MM.1S (cell line): Measurements from ENCODE around the gene SLC31A2.

ENCODE experiments used
- DNase-seq: peaks from one replicate; pipeline ENCODE4 v3.0.0-alpha.2; 2015
- H2AFZ ChIP-seq: fragments of 300-600 bp; sonication (generic); 2 replicates; pipeline ENCODE4 v1.6.0; 2016; ENCODE audit warnings: antibody characterized with exemption, low read length
- H3F3A ChIP-seq: fragments of 300-600 bp; sonication (generic); 2 replicates; pipeline ENCODE4 v1.6.1; 2016; ENCODE audit warnings: mild to moderate bottlenecking, antibody characterized with exemption, low read length, moderate library complexity, mixed read lengths; ENCODE audit not compliant: insufficient read depth
- H3K27ac ChIP-seq: fragments of 300-600 bp; sonication (generic); 2 replicates; pipeline ENCODE4 v1.5.1; 2016; ENCODE audit warnings: mild to moderate bottlenecking, low read length
- H3K27me3 ChIP-seq: fragments of 300-600 bp; sonication (generic); replicated peaks from 2 replicates; pipeline ENCODE4 v1.6.0; 2016; ENCODE audit warnings: low read length; ENCODE audit not compliant: insufficient read depth
- H3K36me3 ChIP-seq: fragments of 300-600 bp; sonication (generic); replicated peaks from 2 replicates; pipeline ENCODE4 v1.6.1; 2016; ENCODE audit warnings: mild to moderate bottlenecking, low read length, mixed read lengths; ENCODE audit not compliant: insufficient read depth
- H3K4me1 ChIP-seq: fragments of 300-600 bp; sonication (generic); 2 replicates; pipeline ENCODE4 v1.6.1; 2016; ENCODE audit warnings: low read length, mixed read lengths
- H3K4me2 ChIP-seq: fragments of 300-600 bp; sonication (generic); 2 replicates; pipeline ENCODE4 v1.6.0; 2016; ENCODE audit warnings: low read depth, low read length
- H3K4me3 ChIP-seq: fragments of 300-600 bp; sonication (generic); 2 replicates; pipeline ENCODE4 v1.5.1; 2016; ENCODE audit warnings: low read length, mixed read lengths
- H3K79me2 ChIP-seq: fragments of 300-600 bp; sonication (generic); 2 replicates; pipeline ENCODE4 v1.6.1; 2016; ENCODE audit warnings: mixed run types, low read length, mixed read lengths
- H3K9ac ChIP-seq: fragments of 300-600 bp; sonication (generic); 2 replicates; pipeline ENCODE4 v1.6.1; 2016; ENCODE audit warnings: low read length, mixed read lengths
- H3K9me2 ChIP-seq: fragments of 300-600 bp; sonication (generic); replicated peaks from 2 replicates; pipeline ENCODE4 v1.6.1; 2016; ENCODE audit warnings: mild to moderate bottlenecking, low read length, mixed read lengths; ENCODE audit not compliant: insufficient read depth
- H3K9me3 ChIP-seq: fragments of 300-600 bp; sonication (generic); replicated peaks from 2 replicates; pipeline ENCODE4 v1.6.1; 2016; ENCODE audit warnings: mild to moderate bottlenecking, low read length, mixed read lengths; ENCODE audit not compliant: insufficient read depth
- H4K20me1 ChIP-seq: fragments of 300-600 bp; sonication (generic); 2 replicates; pipeline ENCODE4 v1.6.1; 2016; ENCODE audit warnings: mild to moderate bottlenecking, low read length, moderate library complexity, mixed read lengths; ENCODE audit not compliant: insufficient read depth
- EZH2 ChIP-seq: fragments of 300-600 bp; sonication (generic); optimal IDR thresholded peaks from 2 replicates; pipeline ENCODE3; 2017; ENCODE audit warnings: low read depth, mild to moderate bottlenecking, antibody characterized with exemption, low read length, mixed read lengths
- EZH2phosphoT487 ChIP-seq: fragments of 300-600 bp; sonication (generic); IDR thresholded peaks from 2 replicates; pipeline ENCODE4 v1.6.1; 2018; ENCODE audit warnings: antibody characterized with exemption, low read length
- TF ChIP-seq, protein P1 (sequence below): fragments of 300-600 bp; sonication (generic); IDR thresholded peaks from 2 replicates; pipeline ENCODE4 v1.5.1; 2016; ENCODE audit warnings: antibody characterized with exemption, low read length, mixed read lengths

Gene SLC31A2

DNA sequence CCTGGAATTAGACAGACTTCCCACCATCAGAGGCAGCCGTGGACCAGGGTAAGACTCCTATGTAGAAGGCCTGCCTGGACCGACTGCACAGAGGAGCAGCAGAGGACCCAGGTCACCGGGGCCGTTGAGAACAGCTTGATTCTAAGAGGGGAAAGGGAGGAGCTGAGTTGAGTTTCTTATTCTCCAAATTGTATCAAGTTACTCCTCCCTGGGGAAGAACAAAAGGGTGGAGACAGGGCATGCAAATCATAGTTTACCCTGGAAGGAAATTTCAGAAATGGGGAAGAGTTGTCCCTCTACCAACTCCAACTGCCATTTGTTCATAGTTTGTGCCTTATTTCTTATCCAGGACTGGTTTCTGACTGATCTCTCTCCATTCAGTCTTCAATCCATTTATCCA is 20.9 kb upstream of the SLC31A2 start:
- no peaks in the 10 kb centered on the region for H3K79me2 ChIP-seq
- TF ChIP-seq EZH2 (no peak), EZH2phosphoT487 (no peak)
- TF ChIP-seq, protein P1, sequence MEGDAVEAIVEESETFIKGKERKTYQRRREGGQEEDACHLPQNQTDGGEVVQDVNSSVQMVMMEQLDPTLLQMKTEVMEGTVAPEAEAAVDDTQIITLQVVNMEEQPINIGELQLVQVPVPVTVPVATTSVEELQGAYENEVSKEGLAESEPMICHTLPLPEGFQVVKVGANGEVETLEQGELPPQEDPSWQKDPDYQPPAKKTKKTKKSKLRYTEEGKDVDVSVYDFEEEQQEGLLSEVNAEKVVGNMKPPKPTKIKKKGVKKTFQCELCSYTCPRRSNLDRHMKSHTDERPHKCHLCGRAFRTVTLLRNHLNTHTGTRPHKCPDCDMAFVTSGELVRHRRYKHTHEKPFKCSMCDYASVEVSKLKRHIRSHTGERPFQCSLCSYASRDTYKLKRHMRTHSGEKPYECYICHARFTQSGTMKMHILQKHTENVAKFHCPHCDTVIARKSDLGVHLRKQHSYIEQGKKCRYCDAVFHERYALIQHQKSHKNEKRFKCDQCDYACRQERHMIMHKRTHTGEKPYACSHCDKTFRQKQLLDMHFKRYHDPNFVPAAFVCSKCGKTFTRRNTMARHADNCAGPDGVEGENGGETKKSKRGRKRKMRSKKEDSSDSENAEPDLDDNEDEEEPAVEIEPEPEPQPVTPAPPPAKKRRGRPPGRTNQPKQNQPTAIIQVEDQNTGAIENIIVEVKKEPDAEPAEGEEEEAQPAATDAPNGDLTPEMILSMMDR: no peak
- no peaks in the 10 kb centered on the region for H4K20me1 ChIP-seq
- no peak overlapping the region for H3K4me3 ChIP-seq
- H3K36me3 ChIP-seq: no peaks in the 10 kb centered on the region
- peaks cover 5% of the 10 kb centered on the region; the same call in 1 of the 2 replicates for H3F3A ChIP-seq
- no peaks in the 10 kb centered on the region for H3K9me2 ChIP-seq
- no peak overlapping the region for H2AFZ ChIP-seq
- peaks cover 21% of the 10 kb centered on the region for H3K4me1 ChIP-seq
- no peak overlapping the region for H3K4me2 ChIP-seq
- no peak overlapping the region for H3K9ac ChIP-seq
- no peak for DNase-seq
- H3K27ac ChIP-seq: no peak overlapping the region
- H3K9me3 ChIP-seq: no peaks in the 10 kb centered on the region
- no peaks in the 10 kb centered on the region for H3K27me3 ChIP-seq

- no peaks in the 10 kb centered on the region for H3K27me3 ChIP-seq
- no peak overlapping the region for H2AFZ ChIP-seq
- no peak overlapping the region for H3K9ac ChIP-seq
- DNase-seq: peak; percentile 76
- no peaks in the 10 kb centered on the region for H3K9me3 ChIP-seq
- peaks cover 5% of the 10 kb centered on the region; the same call in 1 of the 2 replicates for H3F3A ChIP-seq
- H4K20me1 ChIP-seq: no peaks in the 10 kb centered on the region
- H3K36me3 ChIP-seq: no peaks in the 10 kb centered on the region
- peaks cover 21% of the 10 kb centered on the region for H3K4me1 ChIP-seq
- no peaks in the 10 kb centered on the region for H3K79me2 ChIP-seq
- H3K27ac ChIP-seq: no peak overlapping the region
- H3K9me2 ChIP-seq: no peaks in the 10 kb centered on the region
- TF ChIP-seq EZH2 (no peak), EZH2phosphoT487 (no peak)
- TF ChIP-seq, protein P1: no peak
- peak overlapping the region; percentile 7; the same call in 1 of the 2 replicates for H3K4me3 ChIP-seq
- peak overlapping the region; percentile 82 for H3K4me2 ChIP-seq
Observed at GRCh38 chr9:113131689-113132151, 19.1 kb upstream of the SLC31A2 start.

- no peaks in the 10 kb centered on the region for H3K27me3 ChIP-seq
- no peaks in the 10 kb centered on the region for H3K9me2 ChIP-seq
- TF ChIP-seq EZH2phosphoT487 (no peak), EZH2 (no peak)
- TF ChIP-seq, protein P1: no peak
- no peaks in the 10 kb centered on the region for H3F3A ChIP-seq
- H2AFZ ChIP-seq: no peak overlapping the region
- H3K27ac ChIP-seq: no peak overlapping the region
- H3K4me3 ChIP-seq: no peak overlapping the region
- H3K9me3 ChIP-seq: no peaks in the 10 kb centered on the region
- no peaks in the 10 kb centered on the region for H4K20me1 ChIP-seq
- no peak overlapping the region for H3K4me2 ChIP-seq
- H3K9ac ChIP-seq: no peak overlapping the region
- no peaks in the 10 kb centered on the region for H3K79me2 ChIP-seq
- H3K4me1 ChIP-seq: no peaks in the 10 kb centered on the region
- DNase-seq: no peak
- no peaks in the 10 kb centered on the region for H3K36me3 ChIP-seq
Observed at GRCh38 chr9:113137196-113138168, 13.3 kb upstream of the SLC31A2 start.
